Tibial artery (tissue), 4 donors: Measurements from ENCODE around the gene OMP.

Experiments
- DNase-seq, 2 donors: peaks; one replicate each; pipeline ENCODE4 v3.0.0-alpha.2; 2019
- H3K27ac ChIP-seq, 2 donors: fragments of 200-600 bp; sonication (generic) in 1 of 2; 1 replicate in 1 of 2; 2 replicates in 1 of 2; pipeline ENCODE4 v1.5.1; 2018 to 2019; ENCODE audit warnings: mild to moderate bottlenecking in 1 of 2
- H3K27me3 ChIP-seq, 2 donors: fragments of 200-600 bp; sonication (generic) in 1 of 2; one replicate each; pipeline versions ENCODE4 v1.5.1 to v1.6.0; 2016 to 2019
- H3K36me3 ChIP-seq, 3 donors: fragments of 200-600 bp; sonication (generic) in 2 of 3; one replicate each; pipeline ENCODE4 v1.5.1; 2016 to 2019; ENCODE audit warnings: mild to moderate bottlenecking in 2 of 3
- H3K4me1 ChIP-seq, 4 donors: fragments of 200-600 bp; sonication (generic) in 2 of 4; 1 replicate in 3 of 4; 2 replicates in 1 of 4; pipeline ENCODE4 v1.5.1; 2016 to 2019
- H3K4me3 ChIP-seq, 2 donors: fragments of 200-600 bp; sonication (generic) in 1 of 2; 1 replicate in 1 of 2; 2 replicates in 1 of 2; pipeline ENCODE4 v1.5.1; 2018 to 2019; ENCODE audit warnings: mild to moderate bottlenecking in 2 of 2
- H3K9me3 ChIP-seq, 3 donors: fragments of 200-600 bp; sonication (generic) in 1 of 3; one replicate each; pipeline ENCODE4 v1.5.1; 2016 to 2019
- CTCF ChIP-seq, 2 experiments: fragments of 200-600 bp in 1 of 2; fragments of 450-650 bp in 1 of 2; IDR thresholded peaks; one replicate each; pipeline ENCODE4 v1.5.1; 2017 to 2019; ENCODE audit warnings: antibody characterized with exemption in 2 of 2, mild to moderate bottlenecking in 1 of 2, moderate library complexity in 1 of 2
- intact Hi-C: fragments of 100-400 bp; cut with DNase I; formaldehyde crosslinking; loops from one replicate; pipeline ENCODE4 v1.15.0; 2023; ENCODE audit warnings: low total_unique reads

Gene OMP

GRCh38 chr11:77069336-77069968 lies 33.2 kb upstream of the OMP start:
- DNase-seq: peak in 1 of 2 donors; percentile 40
- Histone ChIP-seq H3K27ac (no peak overlapping the region), H3K27me3 (no peaks in the 10 kb centered on the region), H3K4me3 (no peak overlapping the region), H3K4me1 (peaks cover 0 to 43% (median 33%) of the 10 kb centered on the region in 4 donors), H3K9me3 (no peaks in the 10 kb centered on the region), H3K36me3 (no peaks in the 10 kb centered on the region)
- TF ChIP-seq CTCF (IDR thresholded peaks at IDR 0.05): no peak
- intact Hi-C loops: loop anchor here (10.0 kb wide), 2 partner anchors 285 to 625 kb away; partner anchors contain the start of genes EMSY and TSKU

DNA sequence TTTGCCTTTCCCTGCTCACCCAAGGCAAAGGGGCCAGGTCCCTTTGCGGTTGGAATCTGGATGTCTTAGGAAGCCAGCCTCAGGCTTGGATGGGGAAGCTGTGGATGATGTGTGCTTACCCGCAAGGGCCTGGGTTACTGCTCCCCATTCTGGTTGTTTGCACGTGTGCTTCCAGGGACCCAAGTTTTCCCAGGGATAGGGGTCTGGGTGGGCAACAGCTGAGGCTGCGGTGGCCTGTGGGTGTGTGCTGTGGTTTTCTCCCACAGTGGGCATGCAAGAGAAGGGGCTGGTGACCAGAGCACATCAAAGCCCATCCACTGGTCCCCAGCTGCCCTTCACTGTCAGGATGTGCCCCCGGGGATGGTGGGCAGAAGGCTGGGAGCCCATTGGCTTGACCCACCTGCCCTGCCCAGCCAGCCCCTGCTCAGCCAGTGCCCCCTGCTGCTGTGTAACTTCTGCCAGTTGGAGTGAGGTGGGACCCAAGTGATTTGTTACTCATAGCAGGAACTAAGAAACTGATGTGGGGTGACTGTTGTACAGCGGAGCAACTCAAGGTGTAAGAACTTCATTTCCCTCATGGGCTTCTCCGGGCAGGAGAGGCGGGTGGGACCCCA lies 32.6 kb upstream of the OMP start:
- peaks cover 0 to 47% (median 38%) of the 10 kb centered on the region in 4 donors for H3K4me1 ChIP-seq
- H3K27ac ChIP-seq: no peak overlapping the region
- intact Hi-C loops: loop anchor here (10.0 kb wide), 2 partner anchors 285 to 625 kb away; partner anchors contain the start of genes EMSY and TSKU
- H3K9me3 ChIP-seq: no peaks in the 10 kb centered on the region
- H3K36me3 ChIP-seq: no peaks in the 10 kb centered on the region
- no peak overlapping the region for H3K4me3 ChIP-seq
- H3K27me3 ChIP-seq: no peaks in the 10 kb centered on the region
- TF ChIP-seq CTCF (IDR thresholded peaks at IDR 0.05): no peak
- peak in 1 of 2 donors; percentile 40 for DNase-seq

DNA sequence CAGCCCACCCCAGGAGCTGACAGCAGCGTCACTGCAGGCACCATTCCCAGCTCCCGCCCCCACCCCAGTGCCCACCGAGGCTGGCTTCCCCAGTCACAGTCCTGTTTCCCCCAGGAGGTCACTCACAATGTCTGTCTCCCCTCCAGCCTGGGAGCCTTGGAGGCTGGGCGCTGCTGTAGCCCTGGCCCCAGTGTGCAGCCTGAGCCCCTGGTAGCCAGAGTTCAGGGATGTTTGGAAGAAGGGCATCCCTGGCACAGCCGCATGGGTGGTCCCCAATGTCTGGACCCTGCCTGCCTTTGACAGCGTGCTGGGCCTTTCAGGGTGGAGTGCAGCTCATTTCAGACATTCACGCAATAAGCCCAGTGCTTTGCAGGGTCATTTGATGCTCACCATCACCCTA lies 31.6 kb upstream of the OMP start:
- Histone ChIP-seq H3K27me3 (no peaks in the 10 kb centered on the region), H3K27ac (peak overlapping the region in 1 of 2 donors; percentile 86), H3K36me3 (no peaks in the 10 kb centered on the region), H3K4me3 (no peak overlapping the region), H3K9me3 (no peaks in the 10 kb centered on the region), H3K4me1 (peaks cover 0 to 42% (median 36%) of the 10 kb centered on the region in 4 donors)
- intact Hi-C loops: no loop called here
- peak in 1 of 2 donors; percentile 53 for DNase-seq
- TF ChIP-seq CTCF (IDR thresholded peaks at IDR 0.05): no peak

DNA sequence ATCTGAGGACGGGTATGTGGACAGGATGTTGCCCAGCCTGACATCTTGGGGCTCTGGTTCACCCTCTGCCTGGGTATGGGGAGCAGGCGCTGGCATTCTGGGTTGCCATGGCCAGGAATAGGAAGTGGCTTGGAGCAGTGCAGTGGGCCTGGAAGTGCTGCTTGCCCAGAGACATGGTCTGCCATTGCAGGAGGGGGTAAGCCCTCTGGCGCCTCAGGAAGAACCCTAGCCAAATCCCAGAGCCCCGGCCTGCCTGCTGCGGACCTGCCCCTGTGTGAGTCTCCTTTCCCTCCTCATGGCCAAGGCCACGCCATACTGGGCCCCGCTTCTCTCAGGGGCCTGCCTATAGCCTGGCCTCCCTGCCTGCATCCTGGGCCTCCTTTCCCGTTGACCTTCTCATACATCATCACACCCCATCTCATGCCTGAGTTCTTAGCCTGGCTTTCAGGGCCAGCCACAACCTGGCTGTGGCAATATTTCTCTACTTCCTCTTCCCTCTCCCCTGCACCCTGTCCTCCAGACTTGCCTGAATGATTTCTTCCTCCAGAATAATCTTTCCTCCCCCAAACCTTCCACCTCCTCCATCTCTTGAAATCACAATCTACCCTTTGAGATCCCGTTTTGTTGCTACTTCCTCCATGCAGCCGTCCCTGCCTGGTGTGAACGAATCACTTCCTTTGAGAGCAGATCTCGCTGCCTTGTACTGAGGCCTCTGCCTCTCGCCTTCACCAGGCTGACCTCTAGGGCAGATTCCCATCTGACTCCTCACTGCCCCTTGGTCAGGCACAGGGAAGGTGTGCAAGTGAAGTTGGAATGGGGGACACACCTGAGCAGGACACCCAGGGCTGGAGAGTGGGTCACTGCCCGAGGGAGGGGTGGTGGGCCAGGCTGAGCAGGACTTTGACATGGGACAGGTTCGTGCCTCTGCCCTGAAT lies 30.7 kb upstream of the OMP start:
- intact Hi-C loops: no loop called here
- Histone ChIP-seq H3K9me3 (no peaks in the 10 kb centered on the region), H3K4me1 (peaks cover 0 to 42% (median 35%) of the 10 kb centered on the region in 4 donors), H3K27ac (peak overlapping the region; percentile 74 to 86), H3K4me3 (no peak overlapping the region), H3K36me3 (no peaks in the 10 kb centered on the region), H3K27me3 (no peaks in the 10 kb centered on the region)
- peak in 1 of 2 donors; percentile 59 for DNase-seq
- no peak for TF ChIP-seq CTCF (IDR thresholded peaks at IDR 0.05)

- Histone ChIP-seq H3K4me3 (no peak overlapping the region), H3K27ac (peak overlapping the region; percentile 74 to 86), H3K4me1 (peaks cover 0 to 34% (median 31%) of the 10 kb centered on the region in 4 donors), H3K36me3 (no peaks in the 10 kb centered on the region), H3K9me3 (no peaks in the 10 kb centered on the region), H3K27me3 (no peaks in the 10 kb centered on the region)
- peak in 1 of 2 donors; percentile 48 for DNase-seq
- intact Hi-C loops: no loop called here
- TF ChIP-seq CTCF (IDR thresholded peaks at IDR 0.05): no peak
Measured at GRCh38 chr11:77072851-77073327, 29.8 kb upstream of the OMP start.
